Endothelial cell of umbilical vein (primary cell): ENCODE data around the gene PRF1. TPM values are rescaled to one million over a fixed set of nuclear protein-coding genes. Genes with fewer than 3 reads are reported as not detected.

ENCODE experiments used
- BruUV-seq: library from RNA; stranded (reverse); fragments of 400-500 nt; replicated peaks from 2 replicates; lab custom pipeline; 2021; lab: Mats Ljungman, UMichigan
- CTCF ChIA-PET: fragments of 300-600, 350-600 bp; sonication (Branson Sonifier 250); formaldehyde crosslinking; loops from one replicate; lab custom pipeline; 2021; ENCODE audit warnings: antibody characterized with exemption, inconsistent platforms; lab: Charles Lee
- POLR2A ChIA-PET: fragments of 300-600, 350-600 bp; sonication (Branson Sonifier 250); formaldehyde crosslinking; loops from one replicate; lab custom pipeline; 2021; ENCODE audit warnings: antibody characterized with exemption, inconsistent platforms; lab: Charles Lee
- DNase-seq: peaks from one replicate; pipeline ENCODE4 v3.0.0-alpha.2; 2011; ENCODE audit warnings: low read depth, low spot score
- FAIRE-seq: peaks from 2 replicates; lab custom pipeline; 2011; peaks lifted over from hg19 to GRCh38; lab: Jason Lieb, UNC
- H2AFZ ChIP-seq: 2 replicates; pipeline ENCODE4 v1.6.0; 2012; ENCODE audit warnings: low read depth, low read length, control low read depth, inconsistent platforms
- H3K27ac ChIP-seq: 2 replicates; pipeline ENCODE4 v1.5.1; 2011; ENCODE audit warnings: low read depth, mild to moderate bottlenecking, control low read depth, low read length, moderate library complexity; ENCODE audit not compliant: insufficient read depth
- H3K27me3 ChIP-seq, 2 experiments: 2 replicates each; pipeline versions ENCODE4 v1.6.0 to v1.6.1; 2011; ENCODE audit warnings: low read length in 2 of 2, mixed read lengths in 1 of 2; ENCODE audit not compliant: control insufficient read depth in 2 of 2, insufficient read depth in 2 of 2
- H3K36me3 ChIP-seq, 2 experiments: 2 replicates in 1 of 2; 3 replicates in 1 of 2; pipeline ENCODE4 v1.5.1; 2011; ENCODE audit warnings: low read length in 2 of 2, mild to moderate bottlenecking in 1 of 2, moderate library complexity in 1 of 2; ENCODE audit not compliant: control insufficient read depth in 2 of 2, insufficient read depth in 2 of 2; ENCODE audit errors: extremely low read depth in 1 of 2
- H3K4me1 ChIP-seq: 3 replicates; pipeline ENCODE4 v1.5.1; 2011; ENCODE audit warnings: mild to moderate bottlenecking, low read length; ENCODE audit not compliant: control insufficient read depth, insufficient read depth; ENCODE audit errors: extremely low read depth
- H3K4me2 ChIP-seq: 2 replicates; pipeline ENCODE4 v1.6.1; 2011; ENCODE audit warnings: low read length, control low read depth, mixed read lengths; ENCODE audit not compliant: insufficient read depth
- H3K4me3 ChIP-seq, 3 experiments: fragments of 200-600 bp in 1 of 3; sonication (generic), shearing (Covaris generic) in 1 of 3; replicated peaks in 1 of 3; 2 replicates each; pipeline ENCODE4 v1.5.1; 2011 to 2016; ENCODE audit warnings: control low read depth in 3 of 3, low read length in 3 of 3, mild to moderate bottlenecking in 2 of 3, inconsistent platforms in 1 of 3, low read depth in 1 of 3, moderate library complexity in 1 of 3; ENCODE audit not compliant: insufficient read depth in 1 of 3
- H3K79me2 ChIP-seq: 2 replicates; pipeline ENCODE4 v1.6.0; 2012; ENCODE audit warnings: low read length, inconsistent platforms; ENCODE audit not compliant: control insufficient read depth, insufficient read depth
- H3K9ac ChIP-seq: replicated peaks from 2 replicates; pipeline ENCODE3; 2011; ENCODE audit warnings: low read length, control low read depth; ENCODE audit not compliant: insufficient read depth; ENCODE audit errors: extremely low read depth
- H3K9me1 ChIP-seq: replicated peaks from 3 replicates; pipeline ENCODE4 v1.6.0; 2011; ENCODE audit warnings: mild to moderate bottlenecking, low read length; ENCODE audit not compliant: control insufficient read depth, insufficient read depth; ENCODE audit errors: extremely low read depth
- H3K9me3 ChIP-seq: replicated peaks from 2 replicates; pipeline ENCODE4 v1.5.1; 2012; ENCODE audit warnings: low read length, inconsistent platforms; ENCODE audit not compliant: control insufficient read depth, insufficient read depth
- H4K20me1 ChIP-seq: replicated peaks from 2 replicates; pipeline ENCODE3; 2011; ENCODE audit warnings: mild to moderate bottlenecking, low read length; ENCODE audit not compliant: control insufficient read depth, insufficient read depth; ENCODE audit errors: extremely low read depth
- EZH2 ChIP-seq: IDR thresholded peaks from 2 replicates; pipeline ENCODE4 v1.6.1; 2012; ENCODE audit warnings: borderline replicate concordance, low read depth, mild to moderate bottlenecking, moderate library complexity, low read length, inconsistent platforms; ENCODE audit not compliant: severe bottlenecking
- FOS ChIP-seq: IDR thresholded peaks from 2 replicates; pipeline ENCODE4 v1.6.1; 2011; ENCODE audit warnings: mild to moderate bottlenecking, low read length, moderate library complexity, borderline replicate concordance; ENCODE audit not compliant: insufficient read depth
- GATA2 ChIP-seq: IDR thresholded peaks from 2 replicates; pipeline ENCODE4 v1.7.0; 2011; ENCODE audit warnings: low read depth, mild to moderate bottlenecking, moderate library complexity, mixed read lengths, low read length; ENCODE audit not compliant: insufficient read length, insufficient read depth
- JUN ChIP-seq: IDR thresholded peaks from 2 replicates; pipeline ENCODE4 v1.6.1; 2011; ENCODE audit warnings: borderline replicate concordance, low read depth; ENCODE audit not compliant: insufficient read length, insufficient read depth
- MAX ChIP-seq: IDR thresholded peaks from 2 replicates; pipeline ENCODE4 v1.6.1; 2011; ENCODE audit not compliant: insufficient read depth, insufficient read length
- MYC ChIP-seq: IDR thresholded peaks from one replicate; pipeline ENCODE4 v1.6.1; 2011; ENCODE audit warnings: mild to moderate bottlenecking, low read depth, low read length
- POLR2A ChIP-seq: IDR thresholded peaks from 2 replicates; pipeline ENCODE4 v1.6.1; 2012; ENCODE audit warnings: low read depth, mild to moderate bottlenecking, control low read depth, low read length
- POLR2AphosphoS5 ChIP-seq: IDR thresholded peaks from 2 replicates; pipeline ENCODE4 v1.6.1; 2012; ENCODE audit warnings: low read depth, mild to moderate bottlenecking, control low read depth, low read length, moderate library complexity; ENCODE audit not compliant: insufficient read depth
- dilution Hi-C: fragments of 300-500 bp; cut with MboI; formaldehyde crosslinking; loops from one replicate; pipeline ENCODE4 v1.15.0; 2019; ENCODE audit warnings: low sequenced_read_pairs; ENCODE audit not compliant: extremely low pct_ligation_motif_present
- intact Hi-C: fragments of 100-400 bp; cut with micrococcal nuclease; formaldehyde crosslinking; loops from one replicate; pipeline ENCODE4 v1.10.0; 2022
- polyA plus RNA-seq, 4 experiments: library from polyadenylated mRNA; depleted of rRNA in 3 of 4; stranded (reverse) in 3 of 4; unstranded in 1 of 4; fragments of >200 nt; gene quantifications; 2 replicates each; pipeline versions ENCODE4 v1.2.1 to v1.2.3, GENCODE V29; 2011 to 2012; ENCODE audit warnings: missing spikeins in 1 of 4
- total RNA-seq: library from RNA; stranded (reverse); gene quantifications from 2 replicates; pipeline ENCODE4 v1.2.3, GENCODE V29; 2021
- TF ChIP-seq, protein P1 (sequence below), 2 donors: IDR thresholded peaks; 1 replicate in 1 of 2; 2 replicates in 1 of 2; pipeline ENCODE4 v1.5.1; 2011; ENCODE audit warnings: low read length in 2 of 2, mild to moderate bottlenecking in 2 of 2, moderate library complexity in 2 of 2, control low read depth in 1 of 2, inconsistent platforms in 1 of 2, low read depth in 1 of 2; ENCODE audit not compliant: insufficient read depth in 1 of 2; ENCODE audit errors: extremely low read depth in 1 of 2

The PRF1 gene
- total and polyA plus RNA-seq, 2 donors (not counting 3 experiments of a cell fraction or from before 2014, with no cell fraction given): not detected

DNA sequence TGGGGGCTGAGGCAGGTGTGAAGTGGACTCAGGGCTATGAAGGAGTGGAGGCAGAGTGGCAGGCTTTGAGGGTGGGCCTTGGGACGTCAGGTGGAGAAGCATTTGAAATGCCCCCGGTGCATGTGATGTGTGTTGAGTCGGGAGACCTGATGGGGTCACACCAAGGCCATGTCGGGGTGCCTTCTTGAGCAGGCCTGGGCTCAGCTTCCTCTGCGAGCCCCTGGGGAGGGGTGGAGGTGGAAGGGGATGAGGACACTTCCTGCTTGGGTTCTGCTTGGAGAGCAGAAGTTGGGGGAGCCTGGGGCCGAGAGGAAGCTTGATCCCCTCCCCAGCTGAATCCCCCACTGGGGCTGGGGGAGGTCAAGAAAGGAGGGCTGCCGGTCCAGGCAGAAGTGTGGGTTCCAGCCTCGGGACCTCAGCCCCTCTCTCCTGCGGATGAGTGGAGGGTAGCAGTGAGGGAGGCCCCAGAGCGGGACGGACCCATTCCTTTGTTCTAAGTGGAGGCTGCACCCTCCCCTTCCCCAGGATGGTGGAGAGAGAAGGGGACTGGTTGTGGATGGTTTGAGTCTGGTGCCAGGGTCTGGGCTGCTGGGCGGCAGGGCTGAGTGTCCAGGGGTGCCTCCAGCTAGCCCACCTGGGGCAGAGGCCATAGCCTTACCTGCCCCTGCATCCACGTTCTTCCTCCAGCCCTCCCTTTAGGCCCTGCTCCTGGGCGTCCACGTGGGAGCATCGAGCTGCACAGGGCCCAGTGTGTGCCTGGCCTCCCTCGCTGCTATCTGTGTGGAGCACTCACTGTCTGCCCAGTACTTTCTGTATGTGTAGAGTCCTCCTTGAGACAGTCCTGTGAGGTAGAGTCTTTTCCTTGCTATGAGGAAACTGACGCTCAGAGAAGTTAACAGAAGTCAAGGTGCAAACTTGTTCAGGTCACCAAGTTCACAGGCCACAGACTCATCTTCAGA, 36.7 kb downstream of the PRF1 start:
- Histone ChIP-seq H2AFZ (no peak overlapping the region), H3K27ac (no peak overlapping the region), H3K4me2 (no peak overlapping the region), H3K4me3 (no peak overlapping the region), H3K9me3 (no peaks in the 10 kb centered on the region), H3K79me2 (no peaks in the 10 kb centered on the region), H3K36me3 (no peaks in the 10 kb centered on the region), H3K27me3 (no peaks in the 10 kb centered on the region), H3K9me1 (no peaks in the 10 kb centered on the region), H4K20me1 (no peaks in the 10 kb centered on the region), H3K4me1 (no peaks in the 10 kb centered on the region), H3K9ac (no peak overlapping the region)
- FAIRE-seq (no peak), DNase-seq (no peak)
- intact Hi-C loops (no loop called here), dilution Hi-C loops (no loop called here)
- BruUV-seq: no TSS peak
- ChIA-PET CTCF (interaction anchor here (0.9 kb wide), 1 partner anchor 104 kb away, joined by 3 read pairs; no protein-coding TSS in a partner anchor), POLR2A (no interaction called here)
- no peak for TF ChIP-seq MAX
- no peak for TF ChIP-seq JUN
- TF ChIP-seq, protein P1, sequence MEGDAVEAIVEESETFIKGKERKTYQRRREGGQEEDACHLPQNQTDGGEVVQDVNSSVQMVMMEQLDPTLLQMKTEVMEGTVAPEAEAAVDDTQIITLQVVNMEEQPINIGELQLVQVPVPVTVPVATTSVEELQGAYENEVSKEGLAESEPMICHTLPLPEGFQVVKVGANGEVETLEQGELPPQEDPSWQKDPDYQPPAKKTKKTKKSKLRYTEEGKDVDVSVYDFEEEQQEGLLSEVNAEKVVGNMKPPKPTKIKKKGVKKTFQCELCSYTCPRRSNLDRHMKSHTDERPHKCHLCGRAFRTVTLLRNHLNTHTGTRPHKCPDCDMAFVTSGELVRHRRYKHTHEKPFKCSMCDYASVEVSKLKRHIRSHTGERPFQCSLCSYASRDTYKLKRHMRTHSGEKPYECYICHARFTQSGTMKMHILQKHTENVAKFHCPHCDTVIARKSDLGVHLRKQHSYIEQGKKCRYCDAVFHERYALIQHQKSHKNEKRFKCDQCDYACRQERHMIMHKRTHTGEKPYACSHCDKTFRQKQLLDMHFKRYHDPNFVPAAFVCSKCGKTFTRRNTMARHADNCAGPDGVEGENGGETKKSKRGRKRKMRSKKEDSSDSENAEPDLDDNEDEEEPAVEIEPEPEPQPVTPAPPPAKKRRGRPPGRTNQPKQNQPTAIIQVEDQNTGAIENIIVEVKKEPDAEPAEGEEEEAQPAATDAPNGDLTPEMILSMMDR (IDR thresholded peaks at IDR 0.05; ENCODE audit: extremely low read depth in 1 of 2, insufficient read depth in 1 of 2, low read depth in 1 of 2, low read length in 2 of 2): no peak
- TF ChIP-seq GATA2: no peak
- TF ChIP-seq FOS: no peak
- TF ChIP-seq MYC: no peak
- TF ChIP-seq POLR2A: no peak
- TF ChIP-seq POLR2AphosphoS5: no peak
- TF ChIP-seq EZH2: no peak
